GM12874 (cell line): ENCODE results near the gene BHLHE23.

Source experiments
- TF ChIP-seq, protein P1 (sequence below): IDR thresholded peaks from 2 replicates; pipeline ENCODE4 v1.5.1; 2011; ENCODE audit warnings: low read depth, mild to moderate bottlenecking, control low read depth, low read length, moderate library complexity; ENCODE audit not compliant: insufficient read depth

BHLHE23 gene

DNA sequence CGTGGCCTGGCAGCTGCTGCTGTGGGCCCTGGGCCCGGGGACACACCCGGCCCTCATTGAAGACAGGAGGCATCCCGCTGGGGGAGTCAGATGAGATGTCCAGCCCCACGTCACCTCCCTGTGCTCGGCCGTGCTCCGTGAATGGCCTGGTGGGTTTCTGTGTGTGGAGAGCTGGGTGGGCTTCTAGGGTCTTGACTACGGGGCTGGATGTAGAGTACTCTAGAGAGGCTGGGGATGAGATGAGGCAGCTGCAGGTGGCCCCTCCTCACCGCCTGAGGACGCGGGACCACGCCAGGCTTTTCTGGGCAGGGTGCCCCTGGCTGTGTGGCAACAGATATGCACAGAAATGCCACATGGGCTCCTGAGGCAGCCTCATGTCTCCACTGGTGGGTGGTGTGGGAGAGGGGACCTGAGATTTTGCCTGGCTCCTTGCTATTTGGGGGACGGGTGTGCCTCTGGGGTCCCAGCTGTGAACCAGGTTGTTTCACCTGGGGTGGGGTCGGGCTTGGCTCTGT, 8.4 kb upstream of the BHLHE23 start:
- TF ChIP-seq, protein P1, sequence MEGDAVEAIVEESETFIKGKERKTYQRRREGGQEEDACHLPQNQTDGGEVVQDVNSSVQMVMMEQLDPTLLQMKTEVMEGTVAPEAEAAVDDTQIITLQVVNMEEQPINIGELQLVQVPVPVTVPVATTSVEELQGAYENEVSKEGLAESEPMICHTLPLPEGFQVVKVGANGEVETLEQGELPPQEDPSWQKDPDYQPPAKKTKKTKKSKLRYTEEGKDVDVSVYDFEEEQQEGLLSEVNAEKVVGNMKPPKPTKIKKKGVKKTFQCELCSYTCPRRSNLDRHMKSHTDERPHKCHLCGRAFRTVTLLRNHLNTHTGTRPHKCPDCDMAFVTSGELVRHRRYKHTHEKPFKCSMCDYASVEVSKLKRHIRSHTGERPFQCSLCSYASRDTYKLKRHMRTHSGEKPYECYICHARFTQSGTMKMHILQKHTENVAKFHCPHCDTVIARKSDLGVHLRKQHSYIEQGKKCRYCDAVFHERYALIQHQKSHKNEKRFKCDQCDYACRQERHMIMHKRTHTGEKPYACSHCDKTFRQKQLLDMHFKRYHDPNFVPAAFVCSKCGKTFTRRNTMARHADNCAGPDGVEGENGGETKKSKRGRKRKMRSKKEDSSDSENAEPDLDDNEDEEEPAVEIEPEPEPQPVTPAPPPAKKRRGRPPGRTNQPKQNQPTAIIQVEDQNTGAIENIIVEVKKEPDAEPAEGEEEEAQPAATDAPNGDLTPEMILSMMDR: no peak

DNA sequence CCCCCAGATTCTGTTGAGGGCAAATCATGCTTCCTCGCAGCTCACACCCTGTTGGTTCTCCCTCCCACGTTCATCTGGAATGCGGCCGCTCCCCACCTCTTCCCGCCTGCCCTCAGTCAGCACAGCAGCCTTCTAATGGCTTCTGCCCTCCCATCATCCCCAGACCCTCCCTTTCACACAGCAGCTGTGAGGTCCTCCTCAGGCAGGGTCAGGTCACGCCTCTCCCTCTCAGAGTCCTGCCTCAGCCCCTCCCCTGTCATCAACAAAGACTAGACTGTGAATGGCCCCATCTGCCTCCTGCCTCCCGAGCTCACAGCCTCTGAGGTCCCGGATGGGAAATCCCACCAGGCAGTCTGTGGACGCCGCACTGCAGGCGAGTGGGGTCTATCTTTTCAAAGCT, 7.9 kb upstream of the BHLHE23 start:
- TF ChIP-seq, protein P1: no peak

DNA sequence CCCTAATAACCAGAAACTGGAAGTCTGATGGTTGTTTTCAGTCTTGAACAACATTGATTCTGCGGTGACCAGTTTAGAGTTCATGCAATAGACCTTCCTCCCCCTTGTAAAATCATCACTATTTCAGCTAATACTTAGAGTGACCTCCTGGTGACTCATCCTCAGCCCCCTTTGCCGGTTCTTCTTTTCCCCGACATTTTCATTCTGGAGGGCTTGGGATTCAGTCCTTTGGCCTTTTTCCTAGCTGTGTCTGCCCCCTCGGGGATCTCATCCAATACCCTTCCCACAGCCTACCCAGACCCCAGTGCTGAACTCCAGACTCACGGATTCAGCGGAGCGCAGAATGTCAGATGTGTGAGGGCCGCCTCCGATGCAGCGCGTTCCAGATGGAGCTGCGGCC, 7.5 kb upstream of the BHLHE23 start:
- TF ChIP-seq, protein P1: no peak

DNA sequence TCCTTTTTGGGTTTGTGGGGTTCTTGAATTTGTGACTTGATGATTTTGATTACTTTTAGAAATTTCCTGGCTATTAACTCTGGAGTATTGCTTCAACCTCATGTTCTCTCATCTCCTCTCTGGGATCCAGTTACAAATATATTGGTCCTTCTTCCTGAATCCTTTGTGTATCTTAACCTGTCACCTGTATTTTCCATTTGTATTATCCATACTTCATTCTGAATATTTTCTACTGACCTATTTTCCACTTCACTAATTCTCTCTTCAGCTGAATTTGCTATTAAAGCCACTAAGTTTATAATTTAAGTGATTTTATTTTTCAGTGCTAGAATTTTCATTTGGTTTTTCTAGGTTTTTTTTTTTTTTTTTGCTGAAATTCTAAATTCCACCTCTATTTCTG, 6.4 kb upstream of the BHLHE23 start:
- TF ChIP-seq, protein P1: no peak

DNA sequence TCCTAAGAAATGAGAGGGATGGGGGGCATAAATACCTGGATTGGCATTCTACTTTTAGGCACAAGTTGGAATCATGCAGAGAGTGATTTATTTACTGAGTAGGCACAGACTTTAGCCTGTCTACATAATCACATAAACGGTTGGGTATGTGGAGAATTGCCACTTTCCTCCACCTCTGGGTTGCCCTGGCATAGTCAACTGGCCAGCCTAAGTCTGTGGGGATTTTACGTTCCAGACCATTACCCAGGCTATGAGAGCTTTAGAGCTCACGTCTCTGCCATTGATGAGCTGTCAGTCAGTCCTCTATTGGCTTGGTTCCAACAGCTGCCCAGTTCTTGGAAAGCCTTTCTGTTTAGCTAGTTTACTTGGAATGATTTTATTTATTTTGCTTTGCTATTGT, 5.0 kb upstream of the BHLHE23 start:
- TF ChIP-seq, protein P1: no peak

DNA sequence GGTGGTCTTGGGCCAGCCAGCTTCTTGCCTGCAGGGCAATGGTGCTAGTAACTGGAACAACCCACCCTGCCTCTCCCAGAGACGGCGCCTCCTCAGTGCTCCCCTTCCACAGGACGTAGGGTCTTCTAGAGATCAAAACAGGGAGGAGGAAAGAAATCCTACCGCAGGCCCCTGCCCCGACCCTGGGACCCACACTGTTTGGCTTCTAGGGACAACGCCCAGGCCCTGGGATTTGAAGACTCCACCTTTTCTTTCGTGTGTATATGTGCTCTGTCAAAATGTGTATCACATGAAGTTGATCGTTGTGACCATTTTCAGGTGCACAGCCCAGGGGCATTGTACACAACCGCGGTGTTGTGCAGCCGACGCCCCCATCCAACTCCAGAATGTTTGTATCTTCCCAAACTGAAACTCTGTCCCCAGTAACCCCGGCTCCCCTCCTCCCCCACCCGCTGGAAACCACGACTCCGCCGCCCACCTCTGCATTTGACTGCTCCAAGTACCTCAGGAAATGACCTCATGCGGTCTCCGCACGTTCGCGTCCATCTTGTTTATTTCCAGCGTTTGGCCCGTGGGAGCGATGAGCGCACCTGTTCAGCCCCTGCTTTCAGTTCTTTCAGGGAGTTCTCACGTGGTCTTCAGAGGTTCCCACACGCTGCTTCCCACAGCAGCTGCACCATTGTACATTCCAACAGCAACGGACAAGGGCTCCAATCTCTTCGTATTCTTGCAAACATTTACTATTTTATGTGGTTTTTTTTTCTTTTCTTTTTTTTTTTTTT, 3.4 kb upstream of the BHLHE23 start:
- TF ChIP-seq, protein P1: no peak

DNA sequence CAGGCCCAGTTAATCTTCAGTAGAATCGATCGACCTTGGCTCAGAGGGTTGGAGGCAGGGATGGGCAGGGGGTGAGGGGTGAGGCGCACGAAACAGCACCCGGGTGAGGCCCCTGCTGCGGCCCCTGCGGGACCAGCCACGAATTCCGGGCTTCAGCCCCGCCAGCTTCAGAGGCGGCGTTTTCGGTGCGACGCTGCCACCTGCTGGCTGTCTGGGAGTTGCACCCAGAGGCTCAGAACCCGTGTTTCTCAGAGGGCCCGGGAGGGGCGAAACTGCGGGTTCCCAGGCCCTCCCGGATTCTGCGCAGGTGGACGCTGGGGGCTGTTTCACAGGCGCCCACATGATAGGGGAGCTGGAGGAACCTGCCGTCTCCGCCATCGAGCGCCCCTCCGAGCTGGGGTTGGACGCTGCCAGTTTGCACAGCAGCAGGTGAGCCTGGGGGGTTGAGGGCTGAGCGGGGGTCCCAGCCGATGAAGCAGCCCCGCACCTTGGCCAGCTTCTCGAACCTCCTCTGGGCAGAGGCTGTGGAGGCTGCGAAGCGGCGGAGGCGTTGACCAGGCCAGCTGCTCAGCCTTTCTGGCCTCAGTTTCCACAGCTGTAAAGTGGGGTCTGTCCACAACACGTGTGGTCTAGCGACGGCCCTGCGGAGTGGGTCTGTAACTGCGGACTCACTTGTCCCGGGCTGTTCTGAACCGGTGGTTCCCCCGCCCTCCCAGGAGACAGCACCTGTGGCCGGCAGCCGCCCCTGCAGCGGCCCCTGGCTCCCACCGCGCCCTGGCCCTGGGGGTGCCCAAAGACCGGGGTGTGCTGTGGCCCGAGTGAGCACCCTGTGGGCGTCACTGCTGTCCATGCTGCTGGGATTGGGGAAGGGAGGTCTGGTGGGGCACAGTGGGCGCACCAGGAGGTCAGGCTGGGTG, 2.5 kb upstream of the BHLHE23 start:
- TF ChIP-seq, protein P1: peak; percentile 95
